Suppressor macrophage (primary cell): ENCODE results near the gene ZNF800.

ENCODE experiments used
- DNase-seq, 4 experiments: peaks; one replicate each; pipeline ENCODE4 v3.0.0-alpha.2; 2020 to 2022

The ZNF800 gene

GRCh38 chr7:127346575-127347256 lies 45.8 kb downstream of the ZNF800 start:
- DNase-seq: no peak

- no peak for DNase-seq
These were observed 49.9 kb downstream of the ZNF800 start for GRCh38 chr7:127342596-127342995.

GRCh38 chr7:127338122-127338521 lies 54.4 kb downstream of the ZNF800 start:
- no peak for DNase-seq

- no peak for DNase-seq
These were observed 54.9 kb downstream of the ZNF800 start for GRCh38 chr7:127337581-127337980.

- DNase-seq: no peak
These were observed 56.0 kb downstream of the ZNF800 start for GRCh38 chr7:127336458-127336857.

GRCh38 chr7:127332880-127333279 lies 59.6 kb downstream of the ZNF800 start:
- DNase-seq: no peak

GRCh38 chr7:127330070-127330469 lies 62.4 kb downstream of the ZNF800 start:
- no peak for DNase-seq

GRCh38 chr7:127322832-127323493 lies 69.5 kb downstream of the ZNF800 start:
- no peak for DNase-seq

GRCh38 chr7:127322351-127322750 lies 70.2 kb downstream of the ZNF800 start:
- DNase-seq: no peak

- no peak for DNase-seq
These were observed 71.5 kb downstream of the ZNF800 start for GRCh38 chr7:127320974-127321373.
